ENCODE results near the gene PTPRN2. TPM values are rescaled to one million over a fixed set of nuclear protein-coding genes. Genes with fewer than 3 reads are reported as not detected.
"Not testable (repeated sequence)": the region's sequence is repeated elsewhere in the genome, so short reads cannot be mapped to it uniquely, and the experiment has no call there.

PTPRN2 gene
- total and polyA plus RNA-seq, 2 donors from 2014 or later = 4.8 to 6.2 TPM

DNA sequence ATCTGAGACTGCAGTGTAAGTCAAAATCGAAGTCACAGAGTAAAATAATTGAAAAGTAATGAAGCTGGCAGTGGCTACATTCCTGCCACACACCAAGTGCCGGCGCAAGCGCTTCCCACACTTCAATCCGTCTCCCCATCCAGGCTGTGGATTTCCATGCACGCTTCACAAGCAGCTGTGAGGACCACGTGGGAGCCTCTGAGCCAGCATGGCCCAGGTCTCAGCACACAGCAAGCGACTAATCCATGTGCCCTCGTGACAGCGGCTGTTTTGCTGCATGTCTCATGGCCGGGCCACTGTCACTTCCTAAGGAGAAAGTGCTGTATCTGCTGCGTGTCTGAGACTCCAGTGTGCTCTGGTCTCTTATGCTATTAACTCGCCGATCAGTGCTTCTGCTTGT lies 683.9 kb downstream of the PTPRN2 start:
- H3K9me3 ChIP-seq (ENCODE audit: control insufficient read depth in 2 of 3, insufficient read depth in 1 of 3, low read length in 3 of 3) = no peaks in the 10 kb centered on the region
- no peak for FAIRE-seq
- intact Hi-C loops (cut with DNase I) = no loop called here
- no peaks in the 10 kb centered on the region for H3K36me3 ChIP-seq (ENCODE audit: control insufficient read depth in 2 of 3, insufficient read depth in 3 of 3, low read length in 3 of 3)
- DNase-seq = peak in 3 of 5 donors; percentile 27 to 56 (median 50)
- H3K27me3 ChIP-seq (ENCODE audit: control insufficient read depth, insufficient read depth, low read length) = peaks cover 2% of the 10 kb centered on the region
- H3K4me3 ChIP-seq (ENCODE audit: low read length in 3 of 3) = no peak overlapping the region
- no peak overlapping the region for H3K27ac ChIP-seq (ENCODE audit: low read depth in 2 of 2, low read length in 2 of 2)
- TF ChIP-seq, protein P1, sequence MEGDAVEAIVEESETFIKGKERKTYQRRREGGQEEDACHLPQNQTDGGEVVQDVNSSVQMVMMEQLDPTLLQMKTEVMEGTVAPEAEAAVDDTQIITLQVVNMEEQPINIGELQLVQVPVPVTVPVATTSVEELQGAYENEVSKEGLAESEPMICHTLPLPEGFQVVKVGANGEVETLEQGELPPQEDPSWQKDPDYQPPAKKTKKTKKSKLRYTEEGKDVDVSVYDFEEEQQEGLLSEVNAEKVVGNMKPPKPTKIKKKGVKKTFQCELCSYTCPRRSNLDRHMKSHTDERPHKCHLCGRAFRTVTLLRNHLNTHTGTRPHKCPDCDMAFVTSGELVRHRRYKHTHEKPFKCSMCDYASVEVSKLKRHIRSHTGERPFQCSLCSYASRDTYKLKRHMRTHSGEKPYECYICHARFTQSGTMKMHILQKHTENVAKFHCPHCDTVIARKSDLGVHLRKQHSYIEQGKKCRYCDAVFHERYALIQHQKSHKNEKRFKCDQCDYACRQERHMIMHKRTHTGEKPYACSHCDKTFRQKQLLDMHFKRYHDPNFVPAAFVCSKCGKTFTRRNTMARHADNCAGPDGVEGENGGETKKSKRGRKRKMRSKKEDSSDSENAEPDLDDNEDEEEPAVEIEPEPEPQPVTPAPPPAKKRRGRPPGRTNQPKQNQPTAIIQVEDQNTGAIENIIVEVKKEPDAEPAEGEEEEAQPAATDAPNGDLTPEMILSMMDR (IDR thresholded peaks at IDR 0.05; ENCODE audit: borderline replicate concordance, extremely low read depth, insufficient read depth) = no peak
- H3K9ac ChIP-seq (ENCODE audit: low read length in 3 of 3) = no peak overlapping the region
- H3K4me1 ChIP-seq (ENCODE audit: control insufficient read depth in 2 of 3, insufficient read depth in 2 of 3, low read depth in 1 of 3, low read length in 3 of 3) = no peaks in the 10 kb centered on the region

DNA sequence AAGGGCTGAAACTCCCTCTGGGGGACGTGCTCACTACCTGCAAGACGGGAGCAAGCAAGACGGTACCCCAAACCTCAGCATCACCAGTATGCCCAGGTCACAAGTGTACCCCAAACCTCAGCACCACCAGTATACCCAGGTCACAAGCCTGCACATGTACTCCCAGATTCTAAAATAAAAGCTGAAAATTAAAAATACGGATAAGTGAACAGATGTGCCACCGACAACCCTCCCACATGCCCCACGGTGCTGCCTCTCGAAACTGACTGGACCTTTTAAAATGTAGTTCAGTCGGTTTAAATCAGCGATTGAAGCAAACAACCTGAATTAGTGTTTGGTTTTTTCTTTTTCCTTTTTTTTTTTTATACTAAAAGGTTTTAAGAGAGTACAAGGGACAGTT lies 684.3 kb downstream of the PTPRN2 start:
- Histone ChIP-seq H3K36me3 (ENCODE audit: control insufficient read depth in 2 of 3, insufficient read depth in 3 of 3, low read length in 3 of 3) (no peaks in the 10 kb centered on the region), H3K9me3 (ENCODE audit: control insufficient read depth in 2 of 3, insufficient read depth in 1 of 3, low read length in 3 of 3) (no peaks in the 10 kb centered on the region), H3K4me1 (ENCODE audit: control insufficient read depth in 2 of 3, insufficient read depth in 2 of 3, low read depth in 1 of 3, low read length in 3 of 3) (no peaks in the 10 kb centered on the region), H3K27me3 (ENCODE audit: control insufficient read depth, insufficient read depth, low read length) (peaks cover 2% of the 10 kb centered on the region), H3K9ac (ENCODE audit: low read length in 3 of 3) (no peak overlapping the region), H3K27ac (ENCODE audit: low read depth in 2 of 2, low read length in 2 of 2) (no peak overlapping the region), H3K4me3 (ENCODE audit: low read length in 3 of 3) (no peak overlapping the region)
- no peak for FAIRE-seq
- intact Hi-C loops (cut with DNase I) = no loop called here
- TF ChIP-seq, protein P1 (IDR thresholded peaks at IDR 0.05; ENCODE audit: borderline replicate concordance, extremely low read depth, insufficient read depth) = no peak
- DNase-seq = no peak

DNA sequence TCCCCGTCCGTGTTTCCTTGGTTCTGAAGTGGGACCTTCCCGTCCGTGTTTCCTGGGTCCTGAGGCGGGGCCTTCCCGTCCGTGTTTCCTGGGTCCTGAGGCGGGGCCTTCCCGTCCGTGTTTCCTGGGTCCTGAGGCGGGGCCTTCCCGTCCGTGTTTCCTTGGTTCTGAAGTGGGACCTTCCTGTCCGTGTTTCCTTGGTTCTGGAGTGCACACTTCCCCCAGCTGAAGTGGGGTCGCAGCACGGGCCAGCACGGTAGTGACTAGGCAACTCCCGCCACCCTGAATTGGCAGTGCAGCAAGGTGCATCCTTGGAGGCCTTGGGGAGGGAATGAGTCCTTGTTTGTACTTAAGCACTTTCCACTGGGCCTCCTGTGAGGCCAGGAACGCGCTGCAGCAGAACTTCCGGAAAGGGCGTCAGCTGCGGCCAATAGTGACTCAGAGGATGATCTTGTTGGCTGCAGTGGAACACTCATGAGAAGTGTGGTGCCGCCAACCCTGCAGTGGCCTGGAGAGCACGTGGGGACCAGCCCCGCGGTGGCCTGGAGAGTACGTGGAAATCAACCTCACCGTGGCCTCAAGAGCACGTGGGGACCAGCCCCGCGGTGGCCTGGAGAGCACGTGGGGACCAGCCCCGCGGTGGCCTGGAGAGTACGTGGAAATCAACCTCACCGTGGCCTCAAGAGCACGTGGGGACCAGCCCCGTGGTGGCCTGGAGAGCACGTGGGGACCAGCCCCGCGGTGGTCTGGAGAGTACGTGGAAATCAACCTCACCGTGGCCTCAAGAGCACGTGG lies 685.6 kb downstream of the PTPRN2 start:
- H3K4me1 ChIP-seq (ENCODE audit: control insufficient read depth in 2 of 3, insufficient read depth in 2 of 3, low read depth in 1 of 3, low read length in 3 of 3); H3K9ac ChIP-seq (ENCODE audit: low read length in 3 of 3); H3K27ac ChIP-seq (ENCODE audit: low read depth in 2 of 2, low read length in 2 of 2); intact Hi-C loops (cut with DNase I); FAIRE-seq; H3K9me3 ChIP-seq (ENCODE audit: control insufficient read depth in 2 of 3, insufficient read depth in 1 of 3, low read length in 3 of 3); H3K27me3 ChIP-seq (ENCODE audit: control insufficient read depth, insufficient read depth, low read length); H3K4me3 ChIP-seq (ENCODE audit: low read length in 3 of 3); H3K36me3 ChIP-seq (ENCODE audit: control insufficient read depth in 2 of 3, insufficient read depth in 3 of 3, low read length in 3 of 3); DNase-seq: not testable (repeated sequence)

DNA sequence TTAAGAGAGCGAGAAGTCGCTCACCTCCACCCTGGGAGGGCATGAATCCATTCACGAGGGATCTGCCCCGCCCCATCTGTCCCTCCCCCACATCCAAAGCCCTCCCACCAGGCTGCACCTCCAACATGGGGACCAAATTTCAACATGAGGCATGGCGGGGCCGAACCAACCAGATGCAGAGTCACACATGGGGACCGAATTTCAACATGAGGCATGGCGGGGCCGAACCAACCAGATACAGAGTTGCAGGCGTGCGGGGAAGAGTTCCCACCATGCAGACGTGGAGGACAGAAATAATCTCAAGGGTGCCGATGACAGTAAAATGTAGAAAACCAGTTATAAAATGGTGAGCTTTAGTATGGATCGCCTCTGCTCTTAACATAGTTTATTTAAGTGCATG lies 686.5 kb downstream of the PTPRN2 start:
- intact Hi-C loops (cut with DNase I) = no loop called here
- Histone ChIP-seq H3K9ac (ENCODE audit: low read length in 3 of 3) (no peak overlapping the region), H3K36me3 (ENCODE audit: control insufficient read depth in 2 of 3, insufficient read depth in 3 of 3, low read length in 3 of 3) (no peaks in the 10 kb centered on the region), H3K27ac (ENCODE audit: low read depth in 2 of 2, low read length in 2 of 2) (no peak overlapping the region), H3K4me1 (ENCODE audit: control insufficient read depth in 2 of 3, insufficient read depth in 2 of 3, low read depth in 1 of 3, low read length in 3 of 3) (no peaks in the 10 kb centered on the region), H3K9me3 (ENCODE audit: control insufficient read depth in 2 of 3, insufficient read depth in 1 of 3, low read length in 3 of 3) (no peaks in the 10 kb centered on the region), H3K4me3 (ENCODE audit: low read length in 3 of 3) (no peak overlapping the region), H3K27me3 (ENCODE audit: control insufficient read depth, insufficient read depth, low read length) (peaks cover 2% of the 10 kb centered on the region)
- TF ChIP-seq, protein P1 (IDR thresholded peaks at IDR 0.05; ENCODE audit: borderline replicate concordance, extremely low read depth, insufficient read depth) = no peak
- FAIRE-seq (no peak), DNase-seq (no peak)

All from kidney (tissue), 14 donors.